VCaP (cell line): ENCODE measurements around the gene RASGRF2.

Experiments
- H3K27ac ChIP-seq: fragments of 450-650 bp; 2 replicates; pipeline ENCODE4 v1.5.1; 2017
- CTCF ChIP-seq: fragments of 450-650 bp; conservative IDR thresholded peaks from 2 replicates; pipeline ENCODE4 v1.5.1; 2017; ENCODE audit warnings: mild to moderate bottlenecking, moderate library complexity

Gene RASGRF2

GRCh38 chr5:81177061-81177460 lies 216.9 kb downstream of the RASGRF2 start:
- H3K27ac ChIP-seq = no peak overlapping the region
- no peak for TF ChIP-seq CTCF

GRCh38 chr5:81179959-81180358 lies 219.8 kb downstream of the RASGRF2 start:
- H3K27ac ChIP-seq = no peak overlapping the region
- no peak for TF ChIP-seq CTCF

- no peak overlapping the region for H3K27ac ChIP-seq
- TF ChIP-seq CTCF = no peak
Measured at GRCh38 chr5:81180780-81181460, 220.8 kb downstream of the RASGRF2 start.

- H3K27ac ChIP-seq = no peak overlapping the region
- TF ChIP-seq CTCF = no peak
Measured at GRCh38 chr5:81181576-81182316, 221.6 kb downstream of the RASGRF2 start.

GRCh38 chr5:81182396-81183390 lies 222.5 kb downstream of the RASGRF2 start:
- H3K27ac ChIP-seq = no peak overlapping the region
- no peak for TF ChIP-seq CTCF

GRCh38 chr5:81183811-81184748 lies 223.9 kb downstream of the RASGRF2 start:
- H3K27ac ChIP-seq = no peak overlapping the region
- TF ChIP-seq CTCF = no peak
